Melanocyte of skin (primary cell): ENCODE results near the gene ZNF197. TPM values are rescaled to one million over a fixed set of nuclear protein-coding genes. Genes with fewer than 3 reads are reported as not detected.

Experiments
- total RNA-seq, 2 donors: library from RNA; depleted of rRNA; stranded (reverse); fragments of >200 nt; gene quantifications; 2 replicates each; pipeline ENCODE4 v1.2.3, GENCODE V29; 2012

ZNF197 gene
- 10 to 100 TPM; 21.3 to 22.6 TPM for total RNA-seq

GRCh38 chr3:44624749-44625480 is at the start of gene ZNF197:
Gene ZNF197 (plus strand): TSS chr3:44625036. CDS start chr3:44629155, 4,119 bp downstream.

GRCh38 chr3:44584646-44585501 is 40.0 kb upstream of the ZNF197 start, which contains the start of gene ZNF660:
Gene ZNF660 (plus strand): TSS chr3:44584964. CDS start chr3:44594194, 9,230 bp downstream.

GRCh38 chr3:44648564-44649229 is 23.9 kb downstream of the ZNF197 start, which contains the start of gene ZNF35:
Gene ZNF35 (plus strand): TSS chr3:44648732. CDS start chr3:44651068, 2,336 bp downstream.

Other genes with a start within 250 kb of the ZNF197 start
- gene ZNF445, start 147.4 kb upstream of the ZNF197 start, total RNA-seq: 1 to 10 TPM; 5.2 to 5.7 TPM
- 1 to 10 TPM; 3.4 to 5.0 TPM for gene ZKSCAN7, start 69.8 kb upstream of the ZNF197 start, total RNA-seq
- gene ZNF660, start 40.1 kb upstream of the ZNF197 start, total RNA-seq: under 1 TPM; 0.69 to 1.00 TPM
- 10 to 100 TPM; 15.7 to 17.6 TPM for gene ZNF35, start 23.7 kb downstream of the ZNF197 start, total RNA-seq
- gene ZNF502, start 87.6 kb downstream of the ZNF197 start, total RNA-seq: 1 to 10 TPM; 2.0 to 2.1 TPM
- gene ZNF501, start 104.6 kb downstream of the ZNF197 start, total RNA-seq: 1 to 10 TPM; 2.3 to 2.8 TPM
- 10 to 100 TPM; 11.4 to 12.0 TPM for gene KIAA1143, start 136.6 kb downstream of the ZNF197 start, total RNA-seq
- 1 to 10 TPM; 4.5 to 9.3 TPM for gene KIF15, start 136.8 kb downstream of the ZNF197 start, total RNA-seq
- gene TMEM42, start 236.9 kb downstream of the ZNF197 start, total RNA-seq: 1 to 10 TPM; 4.7 to 7.9 TPM
- not detected for gene TGM4, start 249.6 kb downstream of the ZNF197 start, total RNA-seq